Hypothalamus (tissue), 51 donors: ENCODE data around the gene IFITM1.

Experiments used
- DNase-seq, 51 donors: peaks; one replicate each; lab custom pipeline; 2025; lab: John Stamatoyannopoulos, UW

Gene IFITM1

DNA sequence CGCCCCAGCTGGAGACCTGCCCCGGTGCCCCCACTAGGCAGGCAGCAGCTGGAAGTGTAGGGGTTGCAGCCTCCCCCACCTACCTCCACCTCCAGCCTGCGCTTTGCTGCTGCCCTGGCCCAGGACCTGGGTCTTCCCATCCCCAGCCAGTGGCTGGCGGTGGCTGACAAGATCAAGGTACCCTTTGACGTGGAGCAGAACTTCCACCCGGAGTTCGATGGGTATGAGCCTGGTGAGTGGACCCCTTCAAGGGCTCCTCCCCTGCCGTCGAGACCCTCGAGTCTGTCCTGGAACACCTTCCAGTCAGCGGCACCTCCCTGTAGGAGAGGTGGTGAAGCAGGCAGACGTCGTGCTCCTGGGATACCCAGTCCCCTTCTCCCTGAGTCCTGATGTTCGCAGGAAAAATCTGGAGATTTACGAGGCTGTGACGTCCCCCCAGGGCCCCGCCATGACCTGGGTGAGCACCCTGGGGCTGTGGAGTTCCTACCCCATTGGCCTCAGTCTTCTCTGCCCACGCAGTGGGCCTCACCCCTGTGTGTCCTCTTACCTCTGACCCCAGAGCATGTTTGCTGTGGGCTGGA is 20.5 kb upstream of the IFITM1 start:
- DNase-seq, result no peak

DNA sequence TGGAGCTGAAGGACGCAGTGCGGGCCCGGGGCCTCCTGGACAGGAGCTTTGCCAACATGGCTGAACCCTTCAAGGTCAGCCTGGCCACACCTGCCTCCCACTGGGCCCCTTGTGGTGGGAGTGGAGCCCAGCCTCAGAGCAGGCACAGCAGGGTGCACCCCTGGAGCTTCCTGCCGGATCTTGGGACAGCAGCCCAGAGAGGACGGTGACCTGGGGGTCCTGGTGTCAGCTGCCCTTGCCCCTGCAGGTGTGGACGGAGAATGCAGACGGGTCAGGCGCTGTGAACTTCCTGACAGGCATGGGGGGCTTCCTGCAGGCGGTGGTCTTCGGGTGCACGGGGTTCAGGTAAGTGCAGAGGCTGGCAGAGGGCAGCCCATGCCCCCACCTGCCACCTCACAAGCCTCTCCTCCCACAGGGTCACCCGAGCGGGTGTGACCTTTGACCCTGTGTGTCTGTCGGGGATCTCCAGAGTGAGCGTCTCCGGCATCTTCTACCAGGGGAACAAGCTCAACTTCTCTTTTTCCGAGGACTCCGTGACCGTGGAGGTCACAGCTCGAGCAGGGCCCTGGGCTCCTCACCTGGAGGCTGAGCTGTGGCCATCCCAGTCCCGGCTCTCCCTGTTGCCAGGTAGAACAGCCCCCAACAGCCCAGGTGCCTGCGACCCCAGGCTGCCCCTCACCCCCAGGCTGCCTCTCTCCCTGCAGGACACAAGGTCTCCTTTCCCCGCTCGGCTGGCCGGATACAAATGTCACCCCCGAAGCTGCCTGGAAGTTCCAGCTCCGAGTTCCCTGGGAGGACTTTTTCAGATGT is 19.8 kb upstream of the IFITM1 start:
- DNase-seq, result no peak

DNA sequence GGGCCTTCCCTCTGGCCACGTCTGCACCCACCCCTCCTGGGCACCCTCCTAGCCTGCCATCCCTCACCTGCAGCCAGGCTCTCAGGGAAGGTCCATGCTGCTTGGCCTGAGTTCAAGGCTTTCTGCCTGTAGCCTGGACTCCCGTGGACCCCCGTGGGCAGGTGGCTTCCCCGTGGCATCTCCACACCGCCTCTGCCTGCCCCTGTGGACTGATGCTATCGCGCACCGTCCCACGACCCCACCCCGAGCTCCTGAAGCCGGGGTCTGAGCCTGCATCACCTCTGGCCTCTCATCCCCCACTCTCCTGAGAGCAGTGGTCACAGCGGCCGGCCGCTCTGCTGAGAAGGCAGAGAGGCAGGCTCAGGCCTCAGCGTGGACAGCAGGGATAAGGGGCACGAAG is 19.1 kb upstream of the IFITM1 start:
- no peak for DNase-seq

DNA sequence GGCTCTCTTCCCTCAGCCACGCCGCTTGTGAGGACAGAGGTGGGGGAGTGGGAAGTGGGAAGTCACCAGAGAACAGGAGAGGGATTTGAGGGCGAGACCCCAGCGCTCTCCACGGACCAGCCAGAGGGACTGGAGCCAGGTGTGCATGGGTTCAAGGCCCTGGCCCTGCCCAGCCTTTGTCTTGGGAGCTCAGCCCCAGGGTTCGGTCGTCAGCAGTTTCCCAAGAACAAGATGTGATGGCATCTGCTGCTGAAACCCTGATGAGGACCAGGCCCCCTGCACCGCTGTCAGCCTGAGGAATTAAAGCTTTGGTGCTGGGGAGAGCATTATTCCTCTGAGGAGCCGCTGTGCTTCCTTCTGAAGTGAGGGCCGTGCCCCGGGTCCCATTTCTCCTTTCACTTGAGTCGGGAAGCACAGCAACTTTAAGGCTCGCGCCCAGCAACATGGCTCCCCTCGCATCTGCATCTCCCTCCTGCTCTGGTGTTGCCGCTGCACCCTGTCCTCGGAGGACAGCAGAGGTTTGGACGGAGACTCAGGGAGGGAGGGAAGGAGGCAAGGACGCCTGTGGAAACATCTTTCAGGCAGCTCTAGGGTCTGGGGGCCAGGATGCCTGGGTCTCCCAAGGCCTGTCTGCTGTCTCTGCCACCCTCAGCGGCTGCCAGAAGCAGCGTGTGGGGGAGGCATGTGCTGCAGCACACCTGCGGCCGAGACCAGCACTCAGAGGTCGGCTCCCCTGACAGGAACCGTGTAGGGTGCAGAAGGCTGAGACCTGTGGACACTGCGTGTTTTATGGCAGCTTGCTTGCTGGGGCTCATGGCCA is 18.3 kb upstream of the IFITM1 start:
- no peak for DNase-seq

DNA sequence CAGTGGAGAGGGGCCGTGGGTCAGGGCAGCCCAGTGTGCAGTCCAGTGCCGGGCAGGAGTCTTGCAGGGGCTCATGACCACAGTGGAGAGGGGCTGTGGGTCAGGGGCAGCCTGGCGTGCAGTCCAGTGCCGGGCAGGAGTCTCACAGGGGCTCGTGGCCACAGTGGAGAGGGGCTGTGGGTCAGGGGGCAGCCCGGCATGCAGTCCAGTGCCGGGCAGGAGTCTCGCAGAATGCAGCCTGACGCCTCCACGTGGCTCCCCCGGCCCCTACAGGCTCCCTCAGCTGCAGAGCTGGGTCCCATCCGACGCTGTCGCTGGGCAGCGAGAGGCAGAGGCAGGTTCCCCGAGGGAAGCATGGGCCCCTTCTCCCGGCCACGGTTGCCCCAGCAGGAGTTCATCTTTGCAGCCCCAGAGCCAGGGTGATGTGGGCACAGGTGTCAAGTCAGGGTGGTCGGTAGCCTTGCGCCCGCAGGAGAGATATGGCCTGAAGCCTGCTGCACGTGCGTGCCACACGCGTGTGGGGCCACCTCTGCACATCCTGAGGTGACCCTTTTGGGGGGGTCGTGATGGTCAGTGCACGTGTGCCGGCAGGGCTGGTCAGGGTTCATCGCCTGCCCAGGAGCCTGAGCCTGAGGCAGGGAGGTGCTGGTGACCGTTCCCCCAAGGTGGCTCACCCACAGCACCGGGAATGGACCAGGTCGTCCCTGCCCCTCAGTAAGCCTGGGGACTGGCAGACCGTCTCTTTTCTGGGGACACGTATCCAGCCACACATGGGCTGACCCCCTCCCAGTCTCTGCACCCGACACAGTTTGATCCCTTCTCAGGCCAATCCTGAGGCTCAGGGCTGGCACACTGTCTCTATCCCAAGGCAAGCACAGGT is 17.4 kb upstream of the IFITM1 start:
- no peak for DNase-seq

DNA sequence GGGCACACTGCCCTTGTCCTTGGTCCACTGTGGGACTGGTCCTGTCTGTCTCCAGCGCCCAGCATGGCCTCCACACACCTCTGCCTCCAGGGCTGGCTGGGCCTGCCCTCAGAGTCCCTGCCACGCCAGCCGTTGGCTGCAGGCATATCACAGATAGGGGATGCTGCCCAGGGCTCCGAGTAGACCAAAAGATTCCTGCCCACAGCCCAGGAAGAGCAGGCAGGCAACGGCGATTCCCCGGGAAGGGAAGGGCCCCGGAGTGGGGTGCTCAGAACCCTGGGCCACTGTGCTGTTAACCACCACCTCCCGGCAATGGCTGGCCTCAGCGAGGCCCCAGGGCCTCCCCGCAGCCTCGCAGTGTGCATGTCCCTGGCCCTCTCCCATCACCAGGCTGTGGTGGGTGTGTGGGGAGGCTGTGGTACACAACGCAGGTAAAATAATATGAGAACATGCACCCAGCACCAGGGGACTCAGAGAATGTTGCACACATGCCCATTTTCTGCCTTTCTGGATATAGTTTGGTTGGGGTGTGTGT is 16.7 kb upstream of the IFITM1 start:
- no peak for DNase-seq

DNA sequence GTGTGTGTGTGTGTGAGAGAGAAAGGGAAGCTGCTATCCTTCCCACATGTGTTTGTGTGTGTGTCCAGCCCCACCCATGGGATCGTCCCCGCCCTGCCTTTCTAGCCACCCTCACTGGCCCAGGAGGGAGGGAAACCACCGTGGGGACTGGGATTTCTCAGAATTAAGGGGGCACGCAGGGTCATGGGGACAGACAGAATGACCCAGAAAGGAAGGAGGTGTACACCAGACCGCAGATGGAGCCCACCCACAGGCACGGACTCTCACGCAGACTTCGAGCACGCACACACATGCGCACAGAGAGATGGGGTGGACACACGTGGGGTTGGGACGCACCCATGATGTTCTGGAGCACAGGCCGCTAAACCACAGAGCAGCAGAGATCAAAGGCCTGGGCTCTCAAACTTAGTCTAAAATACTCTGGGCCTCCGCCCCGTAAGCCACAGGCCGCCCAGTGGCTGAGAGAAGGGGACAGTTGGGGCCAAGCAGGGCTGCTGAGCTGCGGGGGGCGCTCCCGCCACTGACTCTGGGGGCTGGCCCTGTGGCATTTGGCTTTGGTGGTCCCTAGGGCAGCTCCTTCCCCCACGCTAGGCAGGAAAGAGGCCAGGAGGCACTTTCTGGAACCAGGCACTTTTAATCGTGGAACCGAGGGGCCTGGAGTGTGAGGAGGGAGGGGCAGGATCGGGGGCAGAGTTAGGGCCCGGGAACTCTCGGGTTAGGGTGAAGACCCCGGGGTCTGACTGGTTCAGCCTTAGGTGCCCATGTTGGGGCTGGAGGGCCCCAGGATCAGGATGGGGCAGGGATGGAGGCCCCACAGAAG is 16.0 kb upstream of the IFITM1 start:
- no peak for DNase-seq

DNA sequence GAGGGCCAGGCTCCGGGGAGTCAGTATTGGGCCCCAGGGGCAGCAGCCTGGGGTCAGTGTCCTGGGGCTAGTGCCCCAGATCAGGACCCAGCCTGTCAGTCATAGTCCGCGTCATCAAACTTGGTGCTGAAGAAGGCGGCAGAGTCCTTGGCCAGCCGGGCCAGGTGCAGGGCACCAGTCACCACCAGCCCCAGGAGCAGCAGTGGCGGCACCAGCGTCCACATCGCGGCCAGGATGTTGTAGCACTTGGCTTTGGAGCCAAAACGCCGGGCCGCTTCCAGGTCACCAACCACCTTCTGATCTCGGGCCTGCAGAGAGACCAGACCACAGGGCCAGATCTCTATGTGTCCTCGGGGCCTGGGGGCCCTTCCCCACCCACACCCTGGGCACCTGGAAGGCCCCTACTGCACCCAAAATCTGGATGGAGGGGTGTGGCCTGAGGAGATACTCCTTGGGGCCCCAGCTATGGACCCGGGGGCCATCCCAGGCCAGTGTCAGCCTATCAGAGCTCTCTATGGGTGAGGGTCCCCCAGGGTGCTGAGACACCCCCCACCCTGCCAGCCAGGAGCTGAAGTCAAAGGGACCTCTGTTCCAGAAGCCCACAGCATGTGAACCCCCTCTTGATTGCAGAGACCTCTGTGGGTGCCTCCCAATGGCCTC is 15.3 kb upstream of the IFITM1 start:
- no peak for DNase-seq

DNA sequence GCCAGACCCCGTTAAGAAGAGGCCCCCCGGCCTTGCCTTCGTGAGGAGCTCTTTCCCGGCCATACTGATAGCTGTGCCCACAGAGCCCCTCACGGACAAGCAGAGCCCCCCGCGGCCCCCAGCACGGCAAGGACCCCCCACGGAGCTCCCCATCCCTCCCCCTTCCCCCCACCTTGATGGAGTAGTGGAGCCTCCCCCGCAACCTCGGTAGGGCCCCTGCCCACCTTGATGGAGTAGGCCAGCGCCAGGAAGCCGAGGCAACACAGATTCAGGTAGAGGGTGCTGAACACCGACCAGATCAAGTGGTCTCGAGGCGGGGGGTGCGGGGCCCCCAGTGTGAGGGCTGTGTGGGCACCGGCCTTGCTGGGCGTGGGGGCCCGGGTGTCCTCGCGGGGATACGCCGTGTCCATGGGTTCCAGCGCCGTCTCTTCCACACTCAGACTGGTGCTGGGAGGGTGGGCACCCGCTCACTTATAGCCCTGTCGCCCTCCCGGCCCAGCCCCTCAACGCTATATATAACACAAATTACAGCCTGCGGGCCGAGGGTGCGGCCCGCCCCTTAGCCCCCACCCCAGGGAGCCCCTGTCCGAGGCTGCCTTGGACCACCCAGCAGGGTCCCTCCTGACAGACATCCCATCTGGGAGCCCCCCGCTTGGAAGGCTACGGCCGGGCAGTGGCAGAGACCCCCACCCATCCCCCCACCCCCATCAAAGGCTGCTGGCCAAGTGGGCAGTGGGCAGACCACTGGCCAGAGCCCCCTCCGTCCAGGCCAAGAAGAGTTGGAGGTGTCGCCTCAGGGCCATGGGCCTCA is 14.6 kb upstream of the IFITM1 start, which contains the start of gene IFITM5:
Gene IFITM5, minus strand, starts transcription at position 446 of the 811 bp plus-strand sequence. Its CDS starts 36 bp downstream, at position 410.
- DNase-seq, result no peak

DNA sequence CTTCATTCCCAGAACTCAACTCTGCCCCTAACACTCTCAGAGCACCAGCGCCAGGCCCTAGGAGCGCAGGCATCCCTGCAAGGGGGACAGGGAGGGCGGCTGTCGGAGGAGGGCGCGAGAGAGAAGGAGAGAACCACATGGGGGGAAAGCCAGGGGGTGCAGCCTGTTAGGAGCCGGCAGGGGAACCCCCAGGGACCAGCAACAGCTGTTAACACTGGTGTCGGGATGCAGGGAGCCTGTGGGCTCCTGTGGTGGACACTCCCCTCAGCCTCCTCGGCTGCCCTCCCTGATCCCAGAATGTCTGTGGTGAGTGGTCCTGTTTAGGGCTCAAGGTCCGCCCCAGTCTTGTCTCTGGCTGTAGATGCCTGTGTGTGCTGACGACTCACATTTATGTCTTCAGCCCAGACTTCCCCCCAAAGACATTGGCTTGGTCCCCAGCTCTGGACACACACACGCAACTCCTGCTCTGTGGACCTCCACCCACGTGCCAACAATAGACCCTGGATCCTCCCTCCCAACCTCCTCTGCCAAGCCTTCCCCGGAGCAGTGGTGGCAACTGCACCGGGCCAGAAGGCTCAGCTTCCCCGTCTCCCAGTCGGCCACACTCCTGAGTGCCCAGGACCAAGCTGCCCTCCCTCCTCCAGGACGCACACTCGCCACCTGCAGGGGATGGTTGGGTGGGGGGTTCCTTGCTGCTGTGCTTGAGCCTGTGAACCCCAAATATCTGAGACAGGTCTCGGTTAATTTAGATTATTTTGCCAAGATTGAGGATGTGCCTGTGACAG is 13.7 kb upstream of the IFITM1 start:
- peak in 1 of 51 donors; percentile 18 for DNase-seq

DNA sequence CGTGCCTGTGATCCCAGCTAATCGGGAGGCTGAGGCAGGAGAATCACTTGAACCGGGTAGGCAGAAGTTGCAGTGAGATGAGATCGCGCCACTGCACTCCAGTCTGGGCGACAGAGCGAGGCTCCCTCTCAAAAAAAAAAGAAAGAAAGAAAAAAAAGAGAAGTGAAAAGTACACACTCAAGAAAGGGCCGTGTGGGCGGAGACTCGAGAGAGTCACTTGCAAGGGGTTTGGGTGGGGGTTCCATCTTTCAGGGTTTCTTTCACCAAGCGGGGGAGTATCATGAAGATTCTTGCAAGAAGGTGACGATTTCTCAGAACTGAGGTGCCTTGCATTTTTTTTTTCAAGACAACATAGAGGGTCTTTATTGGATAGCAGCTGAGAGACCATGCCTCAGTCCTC is 10.5 kb upstream of the IFITM1 start:
- DNase-seq, result no peak

DNA sequence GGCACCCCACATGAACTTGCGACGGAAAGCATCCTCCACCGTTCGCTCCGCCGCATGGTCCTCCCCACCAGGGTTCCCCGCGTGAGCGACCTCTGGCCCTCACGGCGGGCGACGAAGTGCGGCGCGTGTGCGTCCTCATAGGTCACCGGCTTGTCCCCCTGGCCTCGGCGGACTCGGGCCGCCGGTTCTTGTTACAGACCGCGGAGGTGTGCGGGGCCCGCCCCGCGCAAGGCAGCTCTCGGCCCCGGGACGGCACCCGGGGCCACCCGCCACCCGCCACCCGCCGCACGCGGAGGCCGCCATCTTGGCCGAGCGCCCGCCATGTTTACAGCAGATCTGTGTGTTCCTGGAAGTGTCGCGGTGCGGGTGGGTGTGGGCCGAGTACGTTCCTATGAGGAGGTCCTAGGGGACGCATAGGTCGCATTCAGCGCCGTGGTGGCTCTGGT is 9.8 kb upstream of the IFITM1 start:
- DNase-seq, result no peak

DNA sequence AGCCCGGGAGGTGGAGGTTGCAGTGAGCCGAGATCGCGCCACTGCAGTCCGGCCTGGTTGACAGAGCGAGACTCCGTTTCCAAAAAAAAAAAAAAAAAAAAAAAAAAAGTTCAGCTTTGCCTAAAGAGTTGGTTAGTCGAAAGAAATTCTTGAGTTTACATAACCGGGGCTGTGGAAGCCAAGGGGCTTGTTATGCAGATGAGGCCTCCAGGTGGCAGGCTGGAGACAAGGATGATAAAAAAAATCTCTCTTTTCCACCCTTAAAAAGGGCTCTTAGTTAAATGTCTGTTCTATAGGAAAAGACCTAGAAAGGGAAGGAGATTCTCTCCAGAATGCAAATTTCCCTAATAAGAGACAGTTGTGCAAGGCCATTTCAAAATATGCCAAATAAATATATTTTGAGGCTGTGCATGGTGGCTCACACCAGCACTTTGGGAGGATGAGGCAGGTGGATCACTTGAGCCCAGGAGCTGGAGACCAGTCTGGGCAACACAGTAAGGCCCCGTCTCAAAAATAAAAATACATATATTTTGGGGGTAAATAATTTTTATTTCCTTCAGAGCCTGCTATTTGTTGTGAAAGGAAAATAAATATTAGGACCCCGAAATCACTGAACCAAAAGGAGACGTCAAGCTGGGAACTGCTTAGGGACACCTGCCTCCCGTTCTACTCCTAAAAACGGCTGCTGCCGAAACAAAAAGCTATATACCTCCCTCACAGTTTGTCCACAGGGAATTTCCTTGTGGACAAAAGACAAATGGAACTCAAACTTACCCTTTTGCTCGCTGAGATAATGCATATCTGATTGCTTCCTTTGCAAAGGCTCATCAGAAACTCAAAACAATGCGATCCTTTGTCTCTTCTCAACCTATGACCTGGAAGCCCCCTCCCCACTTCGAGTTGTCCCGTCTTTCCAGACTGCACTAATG is 8.7 kb upstream of the IFITM1 start:
- DNase-seq, result peak in 11 of 51 donors; percentile 9 to 45 (median 33)

DNA sequence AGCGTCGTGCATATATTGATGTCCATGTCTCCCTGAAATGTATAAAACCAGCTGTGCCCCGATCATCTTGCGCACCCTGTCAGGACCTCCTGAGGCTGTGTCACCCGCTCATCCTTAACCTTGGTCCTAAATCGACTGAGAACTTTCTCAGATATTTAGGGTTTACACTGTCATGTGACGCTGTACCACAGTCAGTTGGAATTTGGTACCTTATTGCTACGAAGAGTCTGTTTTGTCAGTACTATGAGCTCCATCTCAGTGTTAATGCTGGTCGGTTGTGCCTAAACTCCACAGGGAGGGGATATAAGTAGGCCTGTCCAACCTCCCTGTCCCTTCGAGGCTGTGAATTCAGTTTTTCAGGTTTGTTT is 8.0 kb upstream of the IFITM1 start:
- DNase-seq, result no peak

DNA sequence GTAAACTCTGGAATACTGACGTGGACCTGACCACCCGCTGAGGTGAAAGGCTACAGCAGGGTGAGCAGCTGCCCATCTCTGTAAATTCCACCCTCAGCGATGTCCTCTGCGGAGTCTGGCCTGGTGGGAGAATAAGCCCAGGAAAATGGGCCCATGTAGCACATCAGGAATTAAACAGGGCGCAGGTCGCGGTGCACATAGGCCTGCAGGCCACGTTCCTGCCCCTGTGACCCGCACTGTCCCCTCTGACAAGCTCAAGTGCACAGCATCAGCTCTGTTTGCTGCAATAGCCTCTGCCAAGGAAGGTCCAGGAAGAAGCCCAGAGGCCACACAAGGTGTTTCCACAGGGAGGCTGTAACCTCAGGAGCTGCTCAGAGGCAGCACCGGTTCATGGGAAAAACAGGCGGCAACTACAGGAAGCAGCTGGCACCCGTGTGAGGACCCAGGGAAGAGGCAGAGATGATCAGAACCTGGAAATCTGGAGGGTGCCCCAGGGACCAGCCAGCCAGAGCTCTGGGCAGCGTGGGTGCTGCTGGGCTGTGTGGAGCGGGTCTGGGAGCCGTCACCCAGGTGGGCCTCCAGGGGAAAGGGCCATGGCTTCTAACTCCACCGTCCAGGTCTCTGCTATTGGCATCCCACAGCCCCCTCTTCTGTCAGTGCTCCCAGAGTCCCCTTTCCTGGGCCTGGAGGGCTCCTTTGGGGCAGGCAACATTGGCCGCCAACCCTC is 7.0 kb upstream of the IFITM1 start:
- no peak for DNase-seq
